A549 (cell line): ENCODE measurements around the gene DGKH. TPM values are rescaled to one million over a fixed set of nuclear protein-coding genes. Genes with fewer than 3 reads are reported as not detected.

ENCODE experiments used
- ATAC-seq, 2 experiments: fragments of 200-7000 bp in 1 of 2; fragments of >200 bp in 1 of 2; cut with Nextera tagmentation in 1 of 2; cut with Tn5 transposase in 1 of 2; 3 replicates each; pipeline versions ENCODE4 v1.8.0 to v1.9.1; 2018 to 2020; ENCODE audit warnings: mild to moderate bottlenecking in 1 of 2, moderate library complexity in 1 of 2
- CTCF ChIA-PET: fragments of 300-600 bp; sonication (Branson Sonifier 250); formaldehyde crosslinking; extraction: SDS; loops from one replicate; lab custom pipeline; 2021; ENCODE audit warnings: antibody characterized with exemption, inconsistent platforms; lab: Yijun Ruan, JAX
- POLR2A ChIA-PET: fragments of 350-600 bp; formaldehyde crosslinking; extraction: SDS; loops from one replicate; lab custom pipeline; 2021; ENCODE audit warnings: antibody characterized with exemption, inconsistent platforms; lab: Yijun Ruan, JAX
- DNase-seq, 2 experiments: peaks; one replicate each; pipeline versions ENCODE4 v3.0.0 to v3.0.0-alpha.2; 2011 to 2016; ENCODE audit warnings: low read depth in 1 of 2, low spot score in 1 of 2
- FAIRE-seq: peaks from 2 replicates; lab custom pipeline; 2011; peaks lifted over from hg19 to GRCh38; lab: Jason Lieb, UNC
- H3K27ac ChIP-seq, 2 experiments: fragments of >200 bp; sonication (Bioruptor Twin); formaldehyde crosslinking; 3 replicates each; pipeline ENCODE4 v1.5.1; 2016 to 2017
- H3K4me1 ChIP-seq: fragments of >200 bp; sonication (Bioruptor Twin); formaldehyde crosslinking; 3 replicates; pipeline ENCODE4 v1.6.1; 2016
- H3K4me2 ChIP-seq: fragments of >200 bp; sonication (Bioruptor Twin); formaldehyde crosslinking; 3 replicates; pipeline ENCODE4 v1.6.1; 2016
- H3K4me3 ChIP-seq: fragments of >200 bp; sonication (Bioruptor Twin); formaldehyde crosslinking; 3 replicates; pipeline ENCODE4 v1.5.1; 2016
- H3K9me3 ChIP-seq: fragments of >200 bp; sonication (Bioruptor Twin); formaldehyde crosslinking; 3 replicates; pipeline ENCODE4 v1.6.1; 2016
- ATOH8 ChIP-seq: fragments of 250-450 bp; sonication (Bioruptor Pico); IDR thresholded peaks from 2 replicates; pipeline ENCODE4 v1.5.0; 2020; ENCODE audit warnings: low read depth, mild to moderate bottlenecking, moderate library complexity
- CEBPB ChIP-seq, 2 experiments: fragments of >200 bp in 1 of 2; sonication (Bioruptor Twin) in 1 of 2; formaldehyde crosslinking in 1 of 2; IDR thresholded peaks; 2 replicates each; pipeline ENCODE4 v1.6.1; 2012 to 2016
- EHMT2 ChIP-seq: fragments of 200-600 bp; sonication (generic); IDR thresholded peaks from 2 replicates; pipeline ENCODE4 v1.6.1; 2016; ENCODE audit warnings: antibody characterized with exemption, low read depth, mild to moderate bottlenecking, moderate library complexity
- ELK1 ChIP-seq: fragments of 150-350 bp; IDR thresholded peaks from 2 replicates; pipeline ENCODE4 v1.6.1; 2014; ENCODE audit warnings: low read depth, mild to moderate bottlenecking, low read length
- FOXS1 ChIP-seq: fragments of 250-450 bp; sonication (Bioruptor Pico); IDR thresholded peaks from 2 replicates; pipeline ENCODE4 v1.5.0; 2020; ENCODE audit warnings: mild to moderate bottlenecking, moderate library complexity
- HES2 ChIP-seq: fragments of >200 bp; sonication (Bioruptor Twin); formaldehyde crosslinking; IDR thresholded peaks from 2 replicates; pipeline ENCODE4 v1.6.1; 2016
- HOXA7 ChIP-seq: fragments of 250-450 bp; sonication (Bioruptor Pico); IDR thresholded peaks from 2 replicates; pipeline ENCODE4 v1.5.0; 2020; ENCODE audit warnings: mild to moderate bottlenecking, moderate library complexity
- JUN ChIP-seq, 2 experiments: fragments of >200 bp; sonication (Bioruptor Twin); formaldehyde crosslinking; IDR thresholded peaks; 2 replicates in 1 of 2; 3 replicates in 1 of 2; pipeline ENCODE4 v1.6.1; 2016 to 2017
- JUNB ChIP-seq: fragments of >200 bp; sonication (Bioruptor Twin); formaldehyde crosslinking; IDR thresholded peaks from 2 replicates; pipeline ENCODE4 v1.6.1; 2016
- MAFK ChIP-seq: fragments of 450-650 bp; IDR thresholded peaks from 2 replicates; pipeline ENCODE4 v1.6.1; 2014; ENCODE audit not compliant: partially characterized antibody
- MAX ChIP-seq: IDR thresholded peaks from 2 replicates; pipeline ENCODE4 v1.6.1; 2012
- MYC ChIP-seq: IDR thresholded peaks from 2 replicates; pipeline ENCODE4 v1.6.1; 2012; ENCODE audit warnings: mild to moderate bottlenecking, inconsistent platforms, low read length, improper control_type of control experiment, borderline replicate concordance
- NFE2L2 ChIP-seq: fragments of 150-350 bp; conservative IDR thresholded peaks from 2 replicates; pipeline ENCODE4 v1.6.1; 2014; ENCODE audit warnings: low read length
- NPAS2 ChIP-seq: fragments of 250-450 bp; sonication (Bioruptor Pico); IDR thresholded peaks from 2 replicates; pipeline ENCODE4 v1.8.0; 2022; ENCODE audit warnings: mild to moderate bottlenecking, moderate library complexity, borderline replicate concordance
- POLR2A ChIP-seq: IDR thresholded peaks from 2 replicates; pipeline ENCODE4 v1.6.1; 2012; ENCODE audit warnings: mild to moderate bottlenecking, low read length
- POLR2AphosphoS2 ChIP-seq: conservative IDR thresholded peaks from 2 replicates; pipeline ENCODE4 v1.6.1; 2012; ENCODE audit warnings: low read length, improper control_type of control experiment, inconsistent platforms
- RAD21 ChIP-seq, 2 experiments: fragments of >200 bp in 1 of 2; sonication (Bioruptor Twin) in 1 of 2; formaldehyde crosslinking in 1 of 2; IDR thresholded peaks in 1 of 2; conservative IDR thresholded peaks in 1 of 2; 2 replicates in 1 of 2; 3 replicates in 1 of 2; pipeline ENCODE4 v1.6.1; 2012 to 2018; ENCODE audit warnings: inconsistent platforms in 1 of 2
- RARB ChIP-seq: fragments of 250-450 bp; sonication (Bioruptor Pico); IDR thresholded peaks from 2 replicates; pipeline ENCODE4 v1.8.0; 2021; ENCODE audit warnings: mild to moderate bottlenecking, moderate library complexity
- RCOR1 ChIP-seq: fragments of 150-350 bp; IDR thresholded peaks from 2 replicates; pipeline ENCODE4 v1.6.1; 2014; ENCODE audit warnings: antibody characterized with exemption, low read length, low read depth
- SREBF2 ChIP-seq: fragments of 450-650 bp; IDR thresholded peaks from 2 replicates; pipeline ENCODE4 v1.6.1; 2014; ENCODE audit warnings: mild to moderate bottlenecking, moderate library complexity
- ZC3H11A ChIP-seq: fragments of 450-650 bp; IDR thresholded peaks from 2 replicates; pipeline ENCODE4 v1.6.1; 2014; ENCODE audit warnings: antibody characterized with exemption, mild to moderate bottlenecking
- ZFP36 ChIP-seq: fragments of 450-650 bp; IDR thresholded peaks from 2 replicates; pipeline ENCODE4 v1.6.1; 2014; ENCODE audit warnings: borderline replicate concordance; ENCODE audit not compliant: partially characterized antibody
- ZNF302 ChIP-seq: fragments of 250-450 bp; sonication (Bioruptor Pico); IDR thresholded peaks from 2 replicates; pipeline ENCODE4 v1.9.0; 2021; ENCODE audit warnings: inconsistent platforms, mild to moderate bottlenecking, moderate library complexity
- WGBS: methylation state at CpG from one replicate; pipeline ENCODE4 v1.1.6; 2017; ENCODE audit errors: missing lambda C conversion rate; 5-methylcytosine and 5-hydroxymethylcytosine counted together
- polyA plus RNA-seq, 4 experiments: library from polyadenylated mRNA; depleted of rRNA in 3 of 4; stranded (reverse); fragments of >200 nt; fragmentation: RNase III in 1 of 4; extraction: RNeasy Plus Mini Kit Qiagen cat#74134 plus additional on column Dnase treatment in 1 of 4; gene quantifications; 2 replicates in 3 of 4; 3 replicates in 1 of 4; pipeline ENCODE4 v1.2.3, GENCODE V29; 2011 to 2017

Gene DGKH
- polyA plus RNA-seq, 2 of the 4 experiments (the other 2 are of a cell fraction): 3.8 to 6.7 TPM

GRCh38 chr13:42259515-42259914 is 211.1 kb downstream of the DGKH start:
- no peaks in the 10 kb centered on the region for H3K9me3 ChIP-seq
- no peak overlapping the region for H3K4me2 ChIP-seq
- CTCF ChIA-PET: no interaction called here
- H3K4me3 ChIP-seq: no peak overlapping the region
- TF ChIP-seq HOXA7 (CRISPR knock-in tag): no peak
- no peak for TF ChIP-seq ZNF302 (CRISPR knock-in tag)
- no peak for TF ChIP-seq RAD21 (conservative IDR thresholded peaks at IDR 0.05 in 1 of 2, IDR thresholded peaks at IDR 0.05 in 1 of 2)
- TF ChIP-seq SREBF2: no peak
- TF ChIP-seq CEBPB (IDR thresholded peaks at IDR 0.05): no peak
- no peak for TF ChIP-seq RCOR1
- no peak for TF ChIP-seq FOXS1 (CRISPR knock-in tag)
- TF ChIP-seq NPAS2: no peak
- TF ChIP-seq ZFP36: no peak
- no peak for TF ChIP-seq MAX
- no peak for TF ChIP-seq JUN (IDR thresholded peaks at IDR 0.05)
- TF ChIP-seq HES2: no peak
- H3K4me1 ChIP-seq: no peaks in the 10 kb centered on the region
- FAIRE-seq (no peak), DNase-seq (no peak), ATAC-seq (no peak)
- no peak overlapping the region for H3K27ac ChIP-seq
- POLR2A ChIA-PET: no interaction called here
- WGBS: 58% methylated on average over 4 of the region's 4 CpGs

GRCh38 chr13:42260903-42261654 is 212.6 kb downstream of the DGKH start:
- POLR2A ChIA-PET: no interaction called here
- CTCF ChIA-PET: no interaction called here
- DNase-seq (no peak), FAIRE-seq (no peak), ATAC-seq (no peak)
- no peak overlapping the region for H3K4me2 ChIP-seq
- no peak overlapping the region for H3K4me3 ChIP-seq
- H3K27ac ChIP-seq: no peak overlapping the region
- TF ChIP-seq ATOH8 (CRISPR knock-in tag): no peak
- no peak for TF ChIP-seq MYC
- no peak for TF ChIP-seq RARB (CRISPR knock-in tag)
- no peak for TF ChIP-seq JUNB
- no peak for TF ChIP-seq ELK1
- no peak for TF ChIP-seq MAFK
- TF ChIP-seq EHMT2: no peak
- TF ChIP-seq ZNF302 (CRISPR knock-in tag): no peak
- no peak for TF ChIP-seq NFE2L2
- no peak for TF ChIP-seq ZC3H11A
- TF ChIP-seq ZFP36: no peak
- no peak for TF ChIP-seq HOXA7 (CRISPR knock-in tag)
- no peak for TF ChIP-seq JUN (IDR thresholded peaks at IDR 0.05)
- H3K4me1 ChIP-seq: no peaks in the 10 kb centered on the region
- WGBS: 53% methylated on average over 8 of the region's 8 CpGs
- H3K9me3 ChIP-seq: no peaks in the 10 kb centered on the region

- ChIA-PET CTCF (no interaction called here), POLR2A (no interaction called here)
- TF ChIP-seq POLR2A (no peak), SREBF2 (no peak), POLR2AphosphoS2 (no peak)
- ATAC-seq (no peak), DNase-seq (no peak), FAIRE-seq (no peak)
- Histone ChIP-seq H3K4me2 (no peak overlapping the region), H3K9me3 (no peaks in the 10 kb centered on the region), H3K4me1 (peaks cover 6% of the 10 kb centered on the region; the same call in 1 of the 3 replicates), H3K4me3 (no peak overlapping the region), H3K27ac (no peak overlapping the region)
- 57% methylated on average over 3 of the region's 3 CpGs for WGBS
These were observed 218.0 kb downstream of the DGKH start for GRCh38 chr13:42266473-42266872.
